ENCODE measurements around the gene C11orf98.
A peak's percentile ranks its signal among the peaks of the same experiment; 100 is the strongest.
"Not testable (repeated sequence)": the region's sequence is repeated elsewhere in the genome, so short reads cannot be mapped to it uniquely, and the experiment has no call there.

The C11orf98 gene

GRCh38 chr11:62648967-62649364 is 16.0 kb downstream of the C11orf98 start:
- no peak for DNase-seq

GRCh38 chr11:62648185-62648966 is 16.6 kb downstream of the C11orf98 start:
- DNase-seq = no peak

- DNase-seq = no peak
Observed at GRCh38 chr11:62647609-62648005, 17.4 kb downstream of the C11orf98 start.

GRCh38 chr11:62646825-62647608 is 18.0 kb downstream of the C11orf98 start:
- no peak for DNase-seq

DNA sequence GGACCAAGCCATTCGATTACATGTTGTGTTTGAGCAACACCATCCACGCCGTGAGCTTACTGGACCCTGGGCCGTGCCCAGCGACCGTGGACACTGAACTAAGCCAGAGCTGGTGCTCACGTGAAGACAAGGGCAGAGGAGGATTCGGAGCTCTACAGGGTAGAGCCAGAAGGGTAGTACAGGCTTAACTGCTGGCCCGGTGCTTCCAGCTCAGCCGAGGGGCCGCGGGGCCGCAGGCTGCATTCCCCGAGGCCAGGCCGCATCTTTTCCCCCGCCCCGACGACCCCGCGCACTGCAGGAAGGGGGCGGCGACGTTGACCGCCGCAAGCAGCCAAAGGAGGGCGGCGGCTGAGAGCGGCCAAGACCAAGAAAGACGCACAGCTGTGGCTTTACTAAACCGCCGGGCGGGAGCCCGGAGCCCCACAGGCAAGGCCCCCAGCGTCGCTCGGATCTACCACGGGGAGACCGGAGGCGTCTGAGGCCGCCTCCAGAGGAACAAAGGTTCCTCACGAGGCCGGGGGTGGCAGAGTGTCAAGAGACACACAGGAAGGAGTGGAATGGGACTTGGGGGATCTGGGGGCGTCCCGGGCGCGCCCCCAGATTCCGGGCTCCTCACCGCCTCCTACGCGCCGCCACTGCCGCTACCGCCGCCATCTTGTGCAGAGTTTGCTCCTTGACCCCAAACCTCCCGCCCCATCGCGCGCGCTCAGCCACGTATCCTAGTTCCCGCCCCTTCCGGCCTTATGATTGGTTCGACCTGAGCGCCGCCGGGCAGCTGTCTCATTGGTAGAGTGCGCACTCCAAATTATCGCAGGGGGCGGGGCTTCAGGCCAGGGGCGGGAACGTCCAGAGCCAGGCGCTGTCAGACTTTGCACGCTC is 18.8 kb downstream of the C11orf98 start, which contains the start of gene GANAB:
Gene GANAB (minus strand): TSS at position 668 of the 879 bp plus-strand sequence. CDS start 14 bp downstream, at position 654.
- peak; percentile 99 for DNase-seq

- no peak for DNase-seq
Observed at GRCh38 chr11:62645671-62645945, 19.4 kb downstream of the C11orf98 start.

- DNase-seq = no peak
Observed at GRCh38 chr11:62644220-62644619, 20.8 kb downstream of the C11orf98 start.

DNA sequence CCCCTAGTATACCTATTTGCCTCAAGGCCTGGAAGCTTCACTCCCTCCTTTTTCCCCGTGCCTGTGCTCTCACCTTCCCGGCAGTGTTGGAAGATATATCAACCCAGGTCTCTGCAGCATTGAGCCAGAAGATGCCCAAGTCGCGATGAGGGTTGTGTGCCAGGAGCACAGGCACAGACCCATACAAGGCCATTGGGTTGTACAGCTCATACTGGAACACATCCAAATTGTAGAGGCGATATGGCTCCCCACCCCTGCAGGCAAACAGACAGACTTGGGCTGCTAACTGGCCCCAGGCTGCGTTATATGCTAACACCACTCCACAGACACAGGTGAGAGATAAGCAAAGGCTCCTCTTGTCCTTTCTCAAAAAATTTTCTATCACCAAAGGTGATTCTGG is 32.5 kb downstream of the C11orf98 start:
- no peak for DNase-seq

- no peak for DNase-seq
Observed at GRCh38 chr11:62627713-62628112, 37.3 kb downstream of the C11orf98 start.

DNA sequence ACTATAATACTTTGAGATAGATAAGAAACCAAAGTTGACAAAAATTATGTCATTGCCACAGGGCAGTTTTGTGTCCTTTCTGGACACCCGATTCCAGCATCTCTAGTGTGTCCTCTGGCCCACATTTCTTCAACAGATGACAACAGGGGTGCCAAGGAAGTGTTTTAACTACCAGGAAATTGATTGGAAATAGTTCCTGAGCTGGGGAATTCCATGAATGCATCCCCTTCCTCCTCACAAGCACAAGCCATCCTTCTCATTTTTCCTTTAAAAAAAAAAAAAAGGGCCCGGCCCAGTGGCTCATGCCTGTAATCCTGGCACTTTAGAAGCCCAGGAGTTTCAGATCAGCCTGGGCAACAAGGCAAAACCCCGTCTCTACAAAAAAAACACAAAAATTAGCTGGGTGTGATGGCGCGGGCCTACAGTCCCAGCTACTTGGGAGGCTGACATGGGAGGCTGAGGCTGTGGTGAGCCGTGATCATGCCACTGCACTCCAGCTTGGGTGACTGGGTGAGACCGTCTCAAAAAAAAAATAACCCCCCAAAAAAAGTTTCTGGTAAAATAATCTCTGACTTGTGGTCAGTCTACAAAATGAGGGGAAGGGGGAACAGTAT is 42.4 kb downstream of the C11orf98 start:
- DNase-seq = no peak

GRCh38 chr11:62621567-62622470 is 43.2 kb downstream of the C11orf98 start, which contains the start of gene B3GAT3:
Gene B3GAT3 (minus strand): TSS chr11:62621986. CDS start chr11:62621947, 39 bp downstream.
- DNase-seq = peak; percentile 98

DNA sequence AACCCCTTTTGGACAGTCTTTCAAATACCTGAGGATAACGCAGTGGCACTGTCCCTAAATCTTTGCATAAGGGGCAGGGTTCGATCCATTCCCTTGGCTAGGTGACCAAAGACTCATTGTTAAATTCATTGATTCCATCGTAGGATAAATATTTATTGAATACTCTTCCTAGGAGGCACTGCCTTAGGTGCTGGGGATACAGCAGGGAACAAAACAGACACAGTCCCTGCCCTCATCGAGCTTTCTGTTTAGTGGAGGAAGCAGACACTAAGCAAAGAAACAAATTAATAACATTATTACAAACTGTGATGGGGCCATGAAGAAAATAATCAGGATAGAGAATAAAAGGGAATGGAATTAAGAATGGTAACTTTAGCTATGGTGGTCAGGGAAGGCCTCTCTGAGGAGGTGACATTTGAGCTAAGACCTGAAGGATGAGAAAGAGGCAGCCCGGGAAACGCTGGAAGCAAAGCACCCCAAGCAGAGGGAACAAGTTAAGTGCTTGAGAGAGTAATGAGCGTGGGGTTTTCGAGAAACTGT is 43.9 kb downstream of the C11orf98 start:
- no peak for DNase-seq

DNA sequence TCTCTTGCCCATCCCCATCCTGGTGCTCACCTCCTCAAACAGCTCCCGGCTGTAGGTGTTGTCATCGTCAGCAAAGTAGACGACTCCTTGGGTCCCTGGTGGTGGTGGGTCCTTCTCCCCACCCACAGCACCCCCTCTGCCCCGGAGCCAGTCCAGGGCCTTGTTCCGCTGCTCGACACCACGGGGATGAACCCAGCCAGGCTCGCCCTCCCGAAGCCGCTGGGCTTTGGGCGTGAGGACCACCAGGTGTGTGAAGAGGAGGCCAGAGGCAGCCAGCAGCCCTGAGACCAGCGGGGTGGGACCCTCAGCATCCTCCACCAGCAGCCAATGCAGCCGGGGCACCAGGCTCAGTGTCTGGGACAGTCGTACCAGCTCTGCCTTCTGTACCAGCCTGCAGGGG is 48.1 kb downstream of the C11orf98 start:
- DNase-seq = not testable (repeated sequence)

DNA sequence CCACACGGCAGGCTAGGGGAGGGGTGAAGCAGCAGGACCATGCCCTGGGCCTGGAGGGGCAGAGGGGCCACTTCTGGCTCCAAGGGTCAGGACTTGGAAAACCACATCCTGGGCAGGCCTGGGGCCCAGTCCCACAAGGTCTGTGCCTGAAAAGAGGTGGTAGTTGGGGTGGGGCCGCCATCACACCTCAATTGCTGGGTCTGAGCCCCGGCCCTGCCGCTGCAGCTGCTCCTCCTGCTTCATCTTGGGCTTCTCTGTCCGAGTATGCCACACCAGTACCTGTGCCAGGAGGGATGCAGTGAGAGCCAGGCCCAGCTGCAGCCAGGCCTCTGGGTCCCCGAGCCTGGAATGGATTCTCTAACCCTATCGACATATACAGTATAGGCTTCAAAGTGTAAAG is 49.5 kb downstream of the C11orf98 start:
- DNase-seq = no peak

DNA sequence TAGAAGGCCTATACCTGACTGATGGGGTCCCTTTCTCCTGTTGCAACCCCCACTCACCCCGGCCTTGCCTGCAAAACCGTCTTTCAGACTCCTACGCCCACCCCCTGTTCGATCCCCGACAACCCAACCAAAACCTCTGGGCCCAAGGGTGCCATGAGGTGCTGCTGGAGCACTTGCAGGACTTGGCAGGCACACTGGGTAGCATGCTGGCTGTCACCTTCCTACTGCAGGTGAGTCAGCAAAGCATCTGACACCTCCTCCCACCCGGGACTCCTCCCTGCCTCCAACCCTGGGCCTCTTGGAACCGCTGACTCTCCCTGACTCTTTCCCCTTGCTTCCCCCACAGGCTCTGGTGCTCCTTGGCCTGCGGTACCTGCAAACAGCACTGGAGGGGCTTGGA is 50.7 kb downstream of the C11orf98 start:
- DNase-seq = no peak

DNA sequence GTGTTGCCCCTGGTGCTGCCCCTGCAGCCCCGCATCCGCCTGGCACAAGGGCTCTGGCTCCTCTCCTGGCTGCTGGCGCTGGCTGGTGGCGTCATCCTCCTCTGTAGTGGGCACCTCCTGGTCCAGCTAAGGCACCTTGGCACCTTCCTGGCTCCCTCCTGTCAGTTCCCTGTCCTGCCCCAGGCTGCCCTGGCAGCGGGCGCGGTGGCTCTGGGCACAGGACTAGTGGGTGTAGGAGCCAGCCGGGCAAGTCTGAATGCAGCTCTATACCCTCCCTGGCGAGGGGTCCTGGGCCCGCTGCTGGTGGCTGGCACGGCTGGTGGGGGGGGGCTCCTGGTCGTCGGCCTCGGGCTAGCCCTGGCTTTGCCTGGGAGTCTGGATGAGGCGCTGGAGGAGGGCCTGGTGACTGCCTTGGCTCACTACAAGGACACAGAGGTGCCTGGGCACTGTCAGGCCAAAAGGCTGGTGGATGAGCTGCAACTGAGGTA is 51.7 kb downstream of the C11orf98 start:
- peak; percentile 51 for DNase-seq

All from femur (tissue), 1 donor.